Epithelial cell of proximal tubule (primary cell): ENCODE data around the gene AGBL4. TPM values are rescaled to one million over a fixed set of nuclear protein-coding genes. Genes with fewer than 3 reads are reported as not detected.

ENCODE experiments used
- DNase-seq: peaks from one replicate; pipeline ENCODE4 v3.0.0-alpha.2; 2011; ENCODE audit warnings: low read depth
- H3K4me3 ChIP-seq: 2 replicates; pipeline ENCODE4 v1.5.1; 2011; ENCODE audit warnings: low read depth, mild to moderate bottlenecking, low read length
- CTCF ChIP-seq: conservative IDR thresholded peaks from 2 replicates; pipeline ENCODE4 v1.5.1; 2012; ENCODE audit warnings: low read depth, mild to moderate bottlenecking, low read length
- total RNA-seq: library from RNA; depleted of rRNA; stranded (reverse); fragments of >200 nt; gene quantifications from 2 replicates; pipeline ENCODE4 v1.2.3, GENCODE V29; 2015

AGBL4 gene
- total RNA-seq, 1 donor from 2014 or later = not detected

- no peak for DNase-seq
- no peak for TF ChIP-seq CTCF
- H3K4me3 ChIP-seq = no peak overlapping the region
These were observed 1452.3 kb downstream of the AGBL4 start for GRCh38 chr1:48571303-48571987.

- no peak for TF ChIP-seq CTCF
- no peak overlapping the region for H3K4me3 ChIP-seq
- no peak for DNase-seq
These were observed 1453.2 kb downstream of the AGBL4 start for GRCh38 chr1:48570568-48570967.

GRCh38 chr1:48568501-48568900 is 1455.3 kb downstream of the AGBL4 start:
- no peak overlapping the region for H3K4me3 ChIP-seq
- DNase-seq = no peak
- TF ChIP-seq CTCF = no peak

GRCh38 chr1:48566492-48566891 is 1457.3 kb downstream of the AGBL4 start:
- H3K4me3 ChIP-seq = no peak overlapping the region
- DNase-seq = no peak
- no peak for TF ChIP-seq CTCF

GRCh38 chr1:48563021-48563420 is 1460.7 kb downstream of the AGBL4 start:
- no peak for DNase-seq
- H3K4me3 ChIP-seq = no peak overlapping the region
- no peak for TF ChIP-seq CTCF

GRCh38 chr1:48561444-48561843 is 1462.3 kb downstream of the AGBL4 start:
- TF ChIP-seq CTCF = no peak

GRCh38 chr1:48560577-48560976 is 1463.2 kb downstream of the AGBL4 start:
- no peak overlapping the region for H3K4me3 ChIP-seq
- no peak for TF ChIP-seq CTCF
- no peak for DNase-seq

More at GRCh38 chr1:48561444-48561843, 1462.3 kb downstream of the AGBL4 start:
- H3K4me3 ChIP-seq = no peak overlapping the region
- no peak for DNase-seq
